DND-41 (cell line): ENCODE measurements around the gene ABCB8.

Experiments
- EZH2 ChIP-seq: IDR thresholded peaks from 3 replicates; pipeline ENCODE4 v1.6.1; 2012; ENCODE audit warnings: borderline replicate concordance, low read depth, mild to moderate bottlenecking, moderate library complexity, low read length, inconsistent platforms; ENCODE audit not compliant: severe bottlenecking
- TF ChIP-seq, protein P1 (sequence below): IDR thresholded peaks from 2 replicates; pipeline ENCODE4 v1.5.1; 2012; ENCODE audit warnings: borderline replicate concordance, low read length, moderate library complexity, mild to moderate bottlenecking; ENCODE audit not compliant: poor library complexity, severe bottlenecking; ENCODE audit errors: extremely low read depth

DNA sequence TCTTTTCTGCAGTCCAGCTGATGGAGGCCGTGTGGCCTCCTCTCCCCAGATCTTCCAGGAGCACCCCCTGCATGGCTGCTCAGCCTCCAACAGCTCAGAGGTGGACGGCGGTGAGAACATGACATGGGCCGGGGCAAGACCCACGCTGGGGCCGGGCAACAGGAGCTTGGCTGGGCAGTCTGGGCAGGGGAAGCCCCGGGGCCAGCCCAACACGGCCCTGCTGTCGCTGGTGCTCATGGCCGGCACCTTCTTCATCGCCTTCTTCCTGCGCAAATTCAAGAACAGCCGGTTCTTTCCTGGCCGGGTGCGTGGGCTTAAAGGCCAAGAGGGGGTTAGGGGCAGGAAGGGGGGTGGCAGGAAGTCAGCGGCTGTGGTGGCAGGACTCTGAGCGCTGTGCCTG, 45.7 kb downstream of the ABCB8 start:
- TF ChIP-seq, protein P1, sequence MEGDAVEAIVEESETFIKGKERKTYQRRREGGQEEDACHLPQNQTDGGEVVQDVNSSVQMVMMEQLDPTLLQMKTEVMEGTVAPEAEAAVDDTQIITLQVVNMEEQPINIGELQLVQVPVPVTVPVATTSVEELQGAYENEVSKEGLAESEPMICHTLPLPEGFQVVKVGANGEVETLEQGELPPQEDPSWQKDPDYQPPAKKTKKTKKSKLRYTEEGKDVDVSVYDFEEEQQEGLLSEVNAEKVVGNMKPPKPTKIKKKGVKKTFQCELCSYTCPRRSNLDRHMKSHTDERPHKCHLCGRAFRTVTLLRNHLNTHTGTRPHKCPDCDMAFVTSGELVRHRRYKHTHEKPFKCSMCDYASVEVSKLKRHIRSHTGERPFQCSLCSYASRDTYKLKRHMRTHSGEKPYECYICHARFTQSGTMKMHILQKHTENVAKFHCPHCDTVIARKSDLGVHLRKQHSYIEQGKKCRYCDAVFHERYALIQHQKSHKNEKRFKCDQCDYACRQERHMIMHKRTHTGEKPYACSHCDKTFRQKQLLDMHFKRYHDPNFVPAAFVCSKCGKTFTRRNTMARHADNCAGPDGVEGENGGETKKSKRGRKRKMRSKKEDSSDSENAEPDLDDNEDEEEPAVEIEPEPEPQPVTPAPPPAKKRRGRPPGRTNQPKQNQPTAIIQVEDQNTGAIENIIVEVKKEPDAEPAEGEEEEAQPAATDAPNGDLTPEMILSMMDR = no peak
- no peak for TF ChIP-seq EZH2
